Natural killer cell (primary cell): Measurements from ENCODE around the gene TNFRSF12A. TPM values are rescaled to one million over a fixed set of nuclear protein-coding genes. Genes with fewer than 3 reads are reported as not detected.

Experiments
- ATAC-seq, 3 donors: fragments of 150-1000 bp in 2 of 3; fragments of 200-7000 bp in 1 of 3; cut with Tn5 transposase; 1 replicate in 1 of 3; 2 replicates in 2 of 3; pipeline ENCODE4 v1.10.0; 2021; ENCODE audit warnings: mild to moderate bottlenecking in 2 of 3, moderate library complexity in 2 of 3
- DNase-seq, 2 donors: peaks; one replicate each; pipeline versions ENCODE4 v3.0.0 to v3.0.0-alpha.2; 2013 to 2021; ENCODE audit warnings: mixed read lengths in 1 of 2
- H3K27ac ChIP-seq: one replicate; pipeline ENCODE4 v1.5.1; 2013; ENCODE audit warnings: mild to moderate bottlenecking, low read length
- H3K27me3 ChIP-seq: one replicate; pipeline ENCODE4 v1.6.1; 2013; ENCODE audit warnings: low read length; ENCODE audit not compliant: control insufficient read depth, insufficient read depth
- H3K36me3 ChIP-seq: one replicate; pipeline ENCODE4 v1.6.1; 2013; ENCODE audit warnings: low read length; ENCODE audit not compliant: control insufficient read depth, insufficient read depth
- H3K4me1 ChIP-seq: one replicate; pipeline ENCODE4 v1.6.1; 2013; ENCODE audit warnings: low read length; ENCODE audit not compliant: control insufficient read depth, insufficient read depth
- H3K4me3 ChIP-seq: one replicate; pipeline ENCODE4 v1.5.1; 2013; ENCODE audit warnings: low read length
- H3K9me3 ChIP-seq: one replicate; pipeline ENCODE4 v1.6.1; 2013; ENCODE audit warnings: low read length; ENCODE audit not compliant: control insufficient read depth, insufficient read depth
- H3K27ac Mint-ChIP-seq, 2 donors: one replicate each; pipeline ENCODE4 v1.8.0; 2022; ENCODE audit warnings: mild to moderate bottlenecking in 2 of 2, mixed read lengths in 2 of 2, moderate library complexity in 1 of 2
- H3K27me3 Mint-ChIP-seq, 2 donors: one replicate each; pipeline ENCODE4 v1.8.0; 2022; ENCODE audit warnings: low read depth in 2 of 2, mixed read lengths in 2 of 2
- H3K36me3 Mint-ChIP-seq: one replicate; pipeline ENCODE4 v1.8.0; 2022; ENCODE audit warnings: mixed read lengths
- H3K4me1 Mint-ChIP-seq, 2 donors: one replicate each; pipeline ENCODE4 v1.8.0; 2022; ENCODE audit warnings: mixed read lengths in 2 of 2
- H3K4me3 Mint-ChIP-seq: one replicate; pipeline ENCODE4 v1.8.0; 2022; ENCODE audit warnings: mild to moderate bottlenecking, moderate library complexity, mixed read lengths
- H3K9me3 Mint-ChIP-seq, 2 donors: one replicate each; pipeline ENCODE4 v1.8.0; 2022; ENCODE audit warnings: mixed read lengths in 2 of 2
- WGBS: methylation state at CpG from one replicate; pipeline ENCODE4 v1.1.7; 2013; ENCODE audit warnings: missing lambda C conversion rate; ENCODE audit not compliant: insufficient coverage; 5-methylcytosine and 5-hydroxymethylcytosine counted together
- intact Hi-C: fragments of 100-400 bp; cut with micrococcal nuclease; formaldehyde crosslinking; loops from one replicate; pipeline ENCODE4 v1.14.2; 2022
- total RNA-seq, 4 donors: library from RNA; stranded (reverse); fragments of 120-200 nt in 1 of 4; gene quantifications; one replicate each; pipeline versions ENCODE4 v1.2.3 to v1.2.4, GENCODE V29; 2013 to 2022
- TF ChIP-seq, protein P1 (sequence below): fragments of 200-600 bp; IDR thresholded peaks from one replicate; pipeline ENCODE4 v1.8.0; 2022; ENCODE audit warnings: antibody characterized with exemption

Gene TNFRSF12A
- total RNA-seq, 3 donors from 2014 or later (not counting 1 experiment from before 2014, with no cell fraction given): 2.4 to 3.7 (median 3.1) TPM

GRCh38 chr16:3008690-3009037 lies 11.5 kb upstream of the TNFRSF12A start:
- ATAC-seq (no peak), DNase-seq (no peak)
- Mint-ChIP-seq H3K27me3 (peaks cover 0 to 3% of the 10 kb centered on the region in 2 donors), H3K27ac (no peak overlapping the region), H3K36me3 (no peaks in the 10 kb centered on the region), H3K9me3 (no peaks in the 10 kb centered on the region), H3K4me3 (no peak overlapping the region), H3K4me1 (peaks cover 5 to 25% of the 10 kb centered on the region in 2 donors)
- WGBS: 89% methylated on average over 4 of the region's 4 CpGs
- Histone ChIP-seq H3K27ac (no peak overlapping the region), H3K36me3 (no peaks in the 10 kb centered on the region), H3K27me3 (no peaks in the 10 kb centered on the region), H3K4me3 (no peak overlapping the region), H3K9me3 (no peaks in the 10 kb centered on the region), H3K4me1 (peaks cover 30% of the 10 kb centered on the region)
- intact Hi-C loops: no loop called here
- TF ChIP-seq, protein P1, sequence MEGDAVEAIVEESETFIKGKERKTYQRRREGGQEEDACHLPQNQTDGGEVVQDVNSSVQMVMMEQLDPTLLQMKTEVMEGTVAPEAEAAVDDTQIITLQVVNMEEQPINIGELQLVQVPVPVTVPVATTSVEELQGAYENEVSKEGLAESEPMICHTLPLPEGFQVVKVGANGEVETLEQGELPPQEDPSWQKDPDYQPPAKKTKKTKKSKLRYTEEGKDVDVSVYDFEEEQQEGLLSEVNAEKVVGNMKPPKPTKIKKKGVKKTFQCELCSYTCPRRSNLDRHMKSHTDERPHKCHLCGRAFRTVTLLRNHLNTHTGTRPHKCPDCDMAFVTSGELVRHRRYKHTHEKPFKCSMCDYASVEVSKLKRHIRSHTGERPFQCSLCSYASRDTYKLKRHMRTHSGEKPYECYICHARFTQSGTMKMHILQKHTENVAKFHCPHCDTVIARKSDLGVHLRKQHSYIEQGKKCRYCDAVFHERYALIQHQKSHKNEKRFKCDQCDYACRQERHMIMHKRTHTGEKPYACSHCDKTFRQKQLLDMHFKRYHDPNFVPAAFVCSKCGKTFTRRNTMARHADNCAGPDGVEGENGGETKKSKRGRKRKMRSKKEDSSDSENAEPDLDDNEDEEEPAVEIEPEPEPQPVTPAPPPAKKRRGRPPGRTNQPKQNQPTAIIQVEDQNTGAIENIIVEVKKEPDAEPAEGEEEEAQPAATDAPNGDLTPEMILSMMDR: no peak

GRCh38 chr16:3009568-3010390 lies 10.4 kb upstream of the TNFRSF12A start:
- Histone ChIP-seq H3K4me1 (peaks cover 28% of the 10 kb centered on the region), H3K27me3 (no peaks in the 10 kb centered on the region), H3K36me3 (no peaks in the 10 kb centered on the region), H3K27ac (no peak overlapping the region), H3K4me3 (no peak overlapping the region), H3K9me3 (no peaks in the 10 kb centered on the region)
- no peaks in the 10 kb centered on the region for H3K36me3 Mint-ChIP-seq
- H3K27me3 Mint-ChIP-seq: peaks cover 0 to 7% of the 10 kb centered on the region in 2 donors
- peaks cover 5 to 22% of the 10 kb centered on the region in 2 donors for H3K4me1 Mint-ChIP-seq
- ATAC-seq: no peak
- intact Hi-C loops: no loop called here
- no peak overlapping the region for H3K4me3 Mint-ChIP-seq
- DNase-seq: no peak
- H3K27ac Mint-ChIP-seq: no peak overlapping the region
- no peaks in the 10 kb centered on the region for H3K9me3 Mint-ChIP-seq
- WGBS: 90% methylated on average over 21 of the region's 21 CpGs
- TF ChIP-seq, protein P1: no peak

- Mint-ChIP-seq H3K4me3 (no peak overlapping the region), H3K27ac (no peak overlapping the region), H3K9me3 (no peaks in the 10 kb centered on the region), H3K27me3 (peaks cover 0 to 5% of the 10 kb centered on the region in 2 donors), H3K4me1 (peaks cover 5 to 20% of the 10 kb centered on the region in 2 donors), H3K36me3 (no peaks in the 10 kb centered on the region)
- 96% methylated on average over 7 of the region's 8 CpGs for whole genome bisulfite sequencing
- no peaks in the 10 kb centered on the region for H3K9me3 ChIP-seq
- H3K27ac ChIP-seq: no peak overlapping the region
- no peak overlapping the region for H3K4me3 ChIP-seq
- intact Hi-C loops: no loop called here
- H3K27me3 ChIP-seq: no peaks in the 10 kb centered on the region
- H3K4me1 ChIP-seq: peaks cover 25% of the 10 kb centered on the region
- no peaks in the 10 kb centered on the region for H3K36me3 ChIP-seq
- no peak for DNase-seq
- no peak for ATAC-seq
- TF ChIP-seq, protein P1: no peak
These were observed 9.7 kb upstream of the TNFRSF12A start for GRCh38 chr16:3010510-3010909.
